K562 (cell line): ENCODE results near the gene STAMBPL1.

ENCODE experiments used
- FOXP1 ChIP-seq: sonication (generic); formaldehyde crosslinking; IDR thresholded peaks from 2 replicates; pipeline ENCODE4 v1.8.0; 2022; ENCODE audit warnings: mild to moderate bottlenecking, missing genetic modification reagents
- SETDB1 ChIP-seq: IDR thresholded peaks from one replicate; pipeline ENCODE4 v1.6.1; 2012; ENCODE audit warnings: low read length, control low read depth, inconsistent platforms
- TF ChIP-seq, protein P1 (sequence below), 3 experiments: IDR thresholded peaks in 2 of 3; conservative IDR thresholded peaks in 1 of 3; 2 replicates each; pipeline ENCODE4 v1.5.1; 2011 to 2012; ENCODE audit warnings: low read length in 3 of 3, mild to moderate bottlenecking in 3 of 3, control low read depth in 2 of 3, improper control_type of control experiment in 1 of 3, inconsistent platforms in 1 of 3, low read depth in 1 of 3, mixed read lengths in 1 of 3, moderate library complexity in 1 of 3; ENCODE audit not compliant: insufficient read depth in 2 of 3

GRCh38 chr10:88883448-88883809, 3.4 kb downstream of the STAMBPL1 start:
- TF ChIP-seq, protein P1, sequence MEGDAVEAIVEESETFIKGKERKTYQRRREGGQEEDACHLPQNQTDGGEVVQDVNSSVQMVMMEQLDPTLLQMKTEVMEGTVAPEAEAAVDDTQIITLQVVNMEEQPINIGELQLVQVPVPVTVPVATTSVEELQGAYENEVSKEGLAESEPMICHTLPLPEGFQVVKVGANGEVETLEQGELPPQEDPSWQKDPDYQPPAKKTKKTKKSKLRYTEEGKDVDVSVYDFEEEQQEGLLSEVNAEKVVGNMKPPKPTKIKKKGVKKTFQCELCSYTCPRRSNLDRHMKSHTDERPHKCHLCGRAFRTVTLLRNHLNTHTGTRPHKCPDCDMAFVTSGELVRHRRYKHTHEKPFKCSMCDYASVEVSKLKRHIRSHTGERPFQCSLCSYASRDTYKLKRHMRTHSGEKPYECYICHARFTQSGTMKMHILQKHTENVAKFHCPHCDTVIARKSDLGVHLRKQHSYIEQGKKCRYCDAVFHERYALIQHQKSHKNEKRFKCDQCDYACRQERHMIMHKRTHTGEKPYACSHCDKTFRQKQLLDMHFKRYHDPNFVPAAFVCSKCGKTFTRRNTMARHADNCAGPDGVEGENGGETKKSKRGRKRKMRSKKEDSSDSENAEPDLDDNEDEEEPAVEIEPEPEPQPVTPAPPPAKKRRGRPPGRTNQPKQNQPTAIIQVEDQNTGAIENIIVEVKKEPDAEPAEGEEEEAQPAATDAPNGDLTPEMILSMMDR (IDR thresholded peaks at IDR 0.05 in 2 of 3, conservative IDR thresholded peaks at IDR 0.05 in 1 of 3; ENCODE audit: insufficient read depth in 2 of 3, low read depth in 1 of 3, low read length in 3 of 3) = no peak
- TF ChIP-seq FOXP1 (CRISPR knock-in tag) (no peak), SETDB1 (no peak)
